ENCODE measurements around the gene STARD4.

The STARD4 gene

GRCh38 chr5:111520908-111521307, 8.6 kb upstream of the STARD4 start:
- no peak for FAIRE-seq

DNA sequence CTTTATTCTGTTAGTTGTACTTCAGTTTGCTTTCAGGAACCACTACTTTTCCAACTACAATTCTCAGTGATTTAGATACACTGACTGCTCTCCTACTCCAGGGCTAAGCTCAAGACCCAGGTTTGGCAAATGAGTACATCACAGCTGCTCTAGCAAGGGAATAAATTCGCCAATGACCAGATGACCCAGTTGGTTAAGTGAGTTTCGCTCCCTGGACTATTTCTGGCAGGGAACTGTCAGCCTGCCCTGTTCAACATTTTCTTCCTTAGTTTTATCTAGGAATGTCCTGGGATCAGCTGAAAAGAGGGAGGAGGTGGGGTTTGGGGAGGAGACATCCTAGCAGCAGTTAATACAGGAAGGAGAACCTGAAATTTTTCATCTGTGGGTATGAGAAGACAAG, 6.4 kb upstream of the STARD4 start:
- no peak for FAIRE-seq

- FAIRE-seq: no peak
Measured at GRCh38 chr5:111517853-111518501, 5.6 kb upstream of the STARD4 start.

DNA sequence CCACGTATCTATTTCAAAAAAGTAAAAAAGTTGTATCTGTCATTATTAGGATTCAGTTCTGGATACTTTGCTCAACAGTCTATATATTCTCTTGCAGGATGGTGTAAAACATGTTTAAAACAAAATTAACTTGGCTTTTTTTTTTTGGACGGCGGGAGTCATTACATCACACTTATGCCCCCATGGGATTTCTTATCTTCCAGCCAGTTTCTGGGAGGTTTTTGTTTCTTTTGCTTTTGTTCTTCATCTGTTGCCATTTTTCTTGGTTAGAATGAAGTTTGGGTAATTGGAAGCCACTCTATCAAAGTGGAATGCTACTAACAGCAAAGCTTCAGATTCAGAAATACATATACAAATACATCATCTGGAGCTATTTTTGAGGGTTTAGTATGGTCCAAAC, 1.8 kb upstream of the STARD4 start:
- no peak for FAIRE-seq

- no peak for FAIRE-seq
Measured at GRCh38 chr5:111513131-111513520, 791 bp upstream of the STARD4 start.

- FAIRE-seq: no peak
Measured at GRCh38 chr5:111511831-111512374, 432 bp downstream of the STARD4 start.

DNA sequence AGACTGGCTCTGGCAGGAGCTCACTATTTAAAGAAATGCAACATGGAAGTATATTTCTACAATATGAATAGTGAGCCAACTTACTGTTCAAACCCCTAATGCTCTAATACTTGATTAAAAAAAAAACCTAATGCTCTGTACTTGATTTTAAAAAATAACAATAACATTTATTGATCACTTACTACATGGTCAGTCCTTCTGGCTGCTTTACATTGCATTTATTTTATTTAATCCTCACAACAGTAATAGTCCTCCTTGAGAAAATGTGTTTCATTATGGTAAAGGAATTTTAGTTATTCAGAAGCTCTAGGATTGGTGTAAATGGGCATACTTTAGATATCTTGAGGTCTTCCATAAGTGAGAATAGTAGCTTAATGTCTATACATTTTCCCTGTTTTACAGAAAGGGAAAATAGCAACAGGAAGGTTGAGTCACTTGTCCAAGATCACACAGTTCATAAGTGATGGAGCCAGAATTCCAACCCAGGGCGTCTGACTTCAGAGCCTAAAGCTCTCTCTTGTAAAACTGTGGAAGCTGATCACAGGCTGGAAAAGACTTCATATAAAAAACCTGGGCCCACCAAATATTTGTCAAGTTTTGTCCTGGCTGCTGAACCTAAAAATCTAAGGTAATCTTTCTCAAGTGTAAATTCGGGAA, 1.0 kb downstream of the STARD4 start:
- FAIRE-seq: no peak

DNA sequence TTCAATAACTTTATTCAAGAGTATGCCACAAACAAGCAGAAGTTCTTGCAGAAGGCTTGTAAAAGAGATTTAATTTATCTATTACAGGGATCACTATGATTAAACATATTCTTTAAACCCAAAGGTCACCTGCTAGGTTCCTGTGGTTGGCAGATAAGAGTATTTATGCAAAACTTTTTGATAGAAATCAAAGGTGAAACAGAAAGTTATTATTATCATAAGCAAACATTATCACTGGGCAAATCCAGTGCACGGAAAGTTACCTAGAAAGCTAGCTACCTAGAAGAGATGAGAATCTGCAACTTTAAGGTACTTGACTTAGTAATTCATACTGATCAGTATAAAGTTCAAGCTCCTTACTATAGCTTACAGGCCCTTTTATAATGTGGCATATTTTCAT, 3.2 kb downstream of the STARD4 start:
- no peak for FAIRE-seq

DNA sequence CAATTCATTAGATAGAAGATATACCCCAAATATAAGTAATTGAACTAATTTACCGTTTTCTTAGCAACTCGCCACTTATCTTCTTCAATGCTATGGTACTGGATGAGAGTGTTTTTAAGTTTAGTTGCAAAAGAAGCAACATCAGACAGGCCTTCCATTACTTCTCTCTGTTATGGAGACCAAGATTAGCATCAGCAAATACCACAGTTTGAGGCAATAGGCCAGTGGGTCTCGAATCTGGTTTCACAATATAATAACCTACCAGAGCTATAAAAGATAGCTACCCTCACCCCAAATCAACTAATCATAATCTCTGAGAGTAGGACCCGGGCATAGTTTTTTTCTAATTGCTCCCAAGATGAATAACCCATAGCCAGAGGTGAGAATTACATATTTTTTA, 5.1 kb downstream of the STARD4 start:
- FAIRE-seq: no peak

DNA sequence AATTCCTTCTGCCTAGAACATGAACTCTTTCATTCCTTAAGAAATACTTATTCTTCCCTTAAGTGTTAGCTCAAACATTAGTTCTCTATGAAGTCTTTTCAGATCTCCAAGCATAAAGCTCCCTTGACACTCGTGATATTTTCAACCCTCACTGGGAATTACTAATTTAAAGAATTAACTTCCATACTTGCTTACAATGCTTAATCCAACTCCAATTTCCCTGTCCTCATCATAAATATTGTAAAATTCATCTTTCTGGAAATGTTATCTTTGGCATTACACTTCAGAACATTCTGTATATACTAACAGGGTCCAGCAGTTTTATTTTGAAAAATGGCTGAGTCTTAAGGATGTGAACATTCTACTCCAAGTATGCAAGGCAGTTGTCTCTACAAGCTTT, 7.2 kb downstream of the STARD4 start:
- FAIRE-seq: no peak

- no peak for FAIRE-seq
Measured at GRCh38 chr5:111502956-111503355, 9.4 kb downstream of the STARD4 start.

DNA sequence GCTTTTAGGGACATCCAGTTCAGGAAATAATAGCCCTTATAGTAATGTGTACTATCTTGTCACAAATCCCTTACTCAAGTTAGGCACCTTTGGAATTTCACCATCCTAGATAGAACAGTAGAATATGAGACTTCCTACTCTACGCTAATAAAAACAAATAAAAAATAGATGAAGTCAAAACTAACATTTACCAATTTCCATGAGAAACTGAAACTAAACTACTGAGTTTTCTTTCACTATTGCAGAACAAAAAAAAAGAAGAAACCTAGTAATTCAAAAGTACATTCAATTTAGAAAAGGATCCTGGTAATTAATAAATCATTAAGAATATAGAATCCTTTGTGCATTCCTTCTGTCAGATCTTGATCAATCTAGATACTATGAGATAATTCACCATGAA, 14.0 kb downstream of the STARD4 start:
- FAIRE-seq: no peak

DNA sequence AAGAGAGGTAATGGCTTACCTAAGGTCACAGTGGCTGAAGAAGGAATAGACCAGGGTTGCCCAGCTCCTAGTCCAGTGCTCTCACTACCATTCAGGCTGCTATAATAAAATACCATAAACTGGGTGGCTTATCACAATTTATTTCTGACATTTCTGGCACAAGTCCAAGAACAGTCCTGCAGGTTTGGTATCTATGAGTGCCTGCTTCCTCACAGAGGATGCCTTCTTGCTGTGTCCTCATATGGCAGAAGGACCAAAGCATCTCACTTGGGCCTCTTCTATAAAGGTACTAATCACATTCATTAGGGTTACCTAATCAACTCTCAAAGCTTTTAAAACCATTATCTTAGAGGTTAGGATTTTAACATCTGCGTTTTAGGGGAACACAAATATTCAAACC, 17.2 kb downstream of the STARD4 start:
- FAIRE-seq: no peak

DNA sequence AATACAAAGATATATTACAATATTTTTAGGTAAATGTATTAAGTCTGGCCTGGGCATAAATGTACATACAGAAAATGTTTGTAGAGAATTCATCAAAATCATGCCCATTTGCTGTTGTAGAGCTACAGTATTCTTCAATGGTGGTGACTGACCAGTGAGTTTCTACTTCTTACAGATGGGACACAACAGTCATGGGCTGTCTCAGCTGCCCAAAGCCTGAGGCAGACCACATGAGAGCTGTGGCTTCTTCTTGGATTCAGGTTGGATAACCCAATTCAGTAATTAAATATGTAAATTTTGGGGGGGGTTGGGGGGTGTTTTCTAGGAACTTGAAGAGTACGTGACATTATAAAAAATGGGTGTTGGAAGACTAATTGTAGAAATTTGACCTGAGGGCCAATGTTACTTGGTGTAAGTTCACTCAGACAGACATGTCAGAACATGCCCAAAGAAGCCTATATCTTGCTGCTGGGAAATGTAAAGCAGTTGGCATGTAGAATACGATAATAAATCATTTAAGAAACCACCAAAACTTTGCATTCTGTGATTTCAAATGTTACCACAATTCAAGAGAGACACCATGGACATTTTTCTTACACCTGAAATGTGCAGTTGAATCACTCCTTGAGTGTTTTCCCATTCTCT, 17.9 kb downstream of the STARD4 start:
- FAIRE-seq: no peak

DNA sequence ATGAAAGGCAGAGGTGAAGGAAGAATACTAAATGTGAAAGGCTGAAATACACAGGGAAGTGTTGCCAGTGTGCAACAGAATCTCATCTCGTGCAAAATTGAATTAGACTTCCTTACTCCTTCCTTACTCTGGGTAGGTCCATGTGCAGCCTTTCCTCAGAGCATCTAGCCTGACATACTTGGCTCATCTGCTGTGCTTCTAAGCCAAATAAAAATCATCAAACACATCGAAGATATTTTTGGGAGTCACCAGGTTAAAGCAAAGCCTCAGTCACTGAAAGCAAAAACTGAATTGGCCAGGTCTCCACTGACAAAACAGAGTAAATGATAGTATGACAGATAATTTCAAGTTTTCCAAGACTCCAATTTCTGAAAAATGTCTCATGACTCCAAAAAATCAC, 19.3 kb downstream of the STARD4 start:
- FAIRE-seq: no peak

- no peak for FAIRE-seq
Measured at GRCh38 chr5:111488353-111488752, 24.0 kb downstream of the STARD4 start.

DNA sequence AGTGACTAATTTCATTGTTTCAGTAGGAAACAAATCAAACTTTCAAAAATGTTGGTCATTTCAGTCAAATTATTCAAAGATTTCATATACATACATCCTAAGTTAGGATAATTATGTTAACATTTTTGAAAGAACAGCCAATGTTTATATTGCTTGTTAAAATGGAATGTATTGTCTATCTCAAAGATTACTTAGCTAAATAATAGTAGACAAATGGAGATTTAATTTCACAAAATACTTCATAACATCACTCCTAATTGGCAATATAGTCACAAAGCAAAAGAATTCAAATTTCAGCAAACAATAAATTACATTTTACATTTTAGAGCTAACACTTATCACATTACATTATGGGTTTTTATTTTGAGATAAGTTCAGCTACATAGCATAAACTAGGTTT, 25.4 kb downstream of the STARD4 start:
- FAIRE-seq: no peak

DNA sequence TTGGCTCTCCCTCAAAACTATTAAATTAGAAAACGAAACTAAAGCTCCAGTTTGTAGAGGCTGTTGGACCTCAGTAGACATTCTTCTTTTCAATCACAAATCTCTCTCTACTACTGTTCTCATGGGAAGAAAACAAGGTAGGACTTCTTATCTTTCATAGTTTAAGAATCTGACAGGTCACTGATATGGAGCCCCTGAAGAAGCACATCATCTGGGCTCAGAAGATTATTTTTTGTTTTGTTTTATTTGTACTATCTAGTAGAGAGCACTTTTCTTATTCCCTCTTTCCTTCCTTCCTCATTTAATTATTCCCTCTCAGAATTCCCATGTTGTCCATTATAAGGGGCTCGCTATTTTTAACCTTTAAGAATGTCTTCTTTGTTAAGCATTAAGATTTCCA, 26.3 kb downstream of the STARD4 start:
- FAIRE-seq: no peak

DNA sequence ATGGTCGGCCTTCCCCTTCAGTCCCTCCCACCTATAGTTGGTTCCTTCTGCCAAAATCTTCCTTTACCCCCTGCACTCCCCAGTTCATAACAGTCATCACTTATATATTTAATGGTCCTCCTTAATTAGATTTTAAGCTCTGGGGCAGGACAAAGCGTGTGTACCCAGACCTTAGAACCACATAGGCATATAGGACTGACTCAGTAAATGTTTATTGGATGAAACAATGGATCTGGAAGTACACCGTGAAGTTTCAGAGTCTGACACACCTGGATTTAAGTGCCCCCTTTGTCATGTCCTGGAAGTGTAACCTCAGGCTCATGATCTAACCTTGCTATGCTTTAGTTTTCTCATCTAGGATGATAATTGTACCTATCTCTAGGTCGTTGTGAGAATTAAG, 32.0 kb downstream of the STARD4 start:
- no peak for FAIRE-seq

DNA sequence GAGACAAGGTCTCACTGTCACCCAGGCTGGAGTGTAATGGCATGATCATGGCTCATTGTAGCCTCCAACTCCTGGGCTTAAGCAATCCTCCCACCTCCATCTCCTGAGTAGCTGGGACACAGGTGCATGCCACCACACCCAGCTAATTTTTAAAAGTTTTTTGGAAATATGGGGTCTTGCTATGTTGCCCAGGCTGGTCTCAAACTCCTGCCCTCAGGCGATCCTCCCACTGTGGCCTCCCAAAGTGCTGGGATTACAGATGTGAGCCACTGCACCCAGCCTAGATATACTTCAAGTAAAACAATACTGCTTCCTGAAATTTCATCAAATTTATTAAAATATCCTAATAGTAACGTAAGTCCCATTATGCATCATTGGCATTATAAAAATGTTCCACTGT, 33.4 kb downstream of the STARD4 start:
- FAIRE-seq: no peak

- FAIRE-seq: peak; percentile 86
Measured at GRCh38 chr5:111478266-111478665, 34.1 kb downstream of the STARD4 start.

DNA sequence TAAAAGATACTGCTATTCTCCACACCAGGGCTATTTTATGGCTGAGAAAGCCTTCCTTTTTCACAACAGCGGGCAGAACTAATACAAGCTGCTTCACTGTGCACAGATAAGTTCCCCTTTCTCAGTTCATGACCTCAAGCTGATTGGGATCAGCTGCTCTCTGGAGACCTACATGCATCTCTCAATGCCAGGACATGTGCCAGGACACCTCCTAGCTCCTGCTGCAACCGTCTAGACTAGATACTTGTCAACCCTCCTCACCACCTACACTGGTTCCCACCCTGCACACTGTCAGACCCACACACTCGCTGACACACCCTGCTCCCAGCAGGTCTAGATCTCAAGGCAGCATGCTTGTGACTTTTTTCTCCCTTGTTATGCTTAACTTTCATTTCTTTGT, 39.8 kb downstream of the STARD4 start:
- no peak for FAIRE-seq

DNA sequence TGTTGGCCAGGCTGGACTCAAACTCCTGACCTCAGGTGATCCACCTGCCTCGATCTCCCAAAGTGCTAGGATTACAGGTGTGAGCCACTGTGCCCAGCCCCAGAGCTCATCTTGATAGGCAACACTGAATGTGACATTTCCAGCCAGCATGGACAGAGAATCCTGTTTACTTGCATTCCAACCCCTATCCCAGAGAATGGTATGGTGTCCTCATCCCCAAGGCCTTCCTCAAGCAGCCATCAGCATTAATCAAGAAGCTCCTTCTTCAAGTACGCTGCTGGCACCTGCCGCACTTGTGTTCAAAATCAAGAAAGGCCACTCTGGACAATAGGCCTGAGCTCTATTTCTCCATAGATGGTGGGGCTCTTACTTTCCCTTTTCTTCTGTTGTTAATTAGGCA, 40.2 kb downstream of the STARD4 start:
- no peak for FAIRE-seq

DNA sequence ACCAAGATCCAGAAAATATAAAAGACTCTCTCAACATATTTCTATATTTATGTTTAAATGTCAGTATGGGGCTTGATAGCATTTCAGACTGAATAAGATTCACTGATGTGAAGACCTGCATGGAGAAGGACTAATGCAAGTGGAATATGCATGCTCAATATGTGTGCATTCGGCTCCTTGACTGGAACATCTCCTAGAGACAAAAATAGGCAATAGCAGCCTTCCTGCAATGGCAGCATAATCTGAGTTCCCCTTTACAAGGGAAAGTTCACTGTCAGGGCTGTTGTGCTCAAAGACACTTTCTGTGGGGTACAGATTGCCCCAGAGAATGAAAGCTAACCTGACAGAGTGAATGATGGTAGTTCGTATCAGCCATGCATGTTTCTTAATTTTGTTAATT, 42.4 kb downstream of the STARD4 start:
- FAIRE-seq: no peak
